GM21529 (cell line): ENCODE data around the gene AGBL3.
A peak's percentile ranks its signal among the peaks of the same experiment; 100 is the strongest.
"Not testable (repeated sequence)": the region's sequence is repeated elsewhere in the genome, so short reads cannot be mapped to it uniquely, and the experiment has no call there.

Source experiments
- ATAC-seq: cut with Tn5 transposase; IDR thresholded peaks from one replicate; pipeline ENCODE4 v1.9.1; 2021; ENCODE audit not compliant: unreplicated experiment

Gene AGBL3

DNA sequence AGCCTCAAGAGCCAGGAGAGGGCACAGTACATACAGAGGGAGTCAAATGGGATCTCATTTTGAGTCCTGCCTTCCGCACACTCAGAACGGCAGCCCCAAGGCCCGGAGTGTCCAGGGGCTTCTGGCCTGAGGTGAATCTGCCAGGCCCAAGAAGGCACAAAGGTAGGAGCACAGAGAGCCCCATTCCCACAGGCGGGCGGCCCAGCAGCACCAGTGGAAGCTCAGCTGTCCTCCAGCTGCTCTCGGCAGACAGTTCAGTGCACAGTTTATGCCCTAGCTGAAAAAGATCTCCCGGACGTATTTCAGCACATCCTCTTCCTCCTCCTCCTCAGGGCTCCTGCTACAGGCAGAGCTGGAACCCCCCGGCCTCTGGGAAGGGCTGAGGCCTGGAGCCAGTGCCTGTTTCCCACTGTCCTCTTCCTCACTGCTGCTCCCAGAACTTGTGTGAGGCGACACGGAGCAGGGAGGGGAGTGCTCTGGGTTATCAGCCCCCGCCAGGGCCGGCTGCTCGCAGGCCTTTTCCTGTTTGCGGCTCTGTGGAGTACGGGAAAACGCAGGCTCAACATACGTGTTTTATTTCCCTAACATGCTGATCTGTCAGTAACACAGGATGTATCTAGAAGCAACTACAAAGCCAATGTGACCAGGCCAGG is 180.2 kb downstream of the AGBL3 start:
- ATAC-seq = no peak

DNA sequence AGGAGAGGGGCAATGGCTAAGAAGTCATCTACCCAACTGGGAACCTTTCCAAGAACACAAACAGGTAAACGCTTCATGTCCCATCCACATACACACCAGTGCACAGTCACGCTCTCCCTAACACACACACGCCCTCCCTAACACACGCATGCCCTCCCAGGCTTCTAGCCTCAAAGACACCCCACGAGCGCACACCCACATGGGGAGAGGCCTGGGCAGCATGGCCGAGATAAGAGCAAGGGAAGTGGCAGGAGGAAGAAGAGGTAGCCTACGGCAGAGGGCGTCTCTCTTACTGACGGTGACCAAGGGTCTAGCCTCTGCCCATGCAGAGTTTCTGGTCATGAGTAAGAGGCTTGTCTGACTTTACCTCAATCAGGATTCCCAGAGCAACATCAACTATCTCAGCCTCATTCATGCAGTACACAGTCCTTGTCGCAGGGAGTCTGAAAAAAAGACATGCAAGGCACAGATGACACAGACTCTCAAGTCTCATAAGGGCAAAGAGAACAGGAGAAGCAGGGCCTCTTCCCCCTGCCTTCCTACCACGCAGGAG is 181.1 kb downstream of the AGBL3 start:
- no peak for ATAC-seq

DNA sequence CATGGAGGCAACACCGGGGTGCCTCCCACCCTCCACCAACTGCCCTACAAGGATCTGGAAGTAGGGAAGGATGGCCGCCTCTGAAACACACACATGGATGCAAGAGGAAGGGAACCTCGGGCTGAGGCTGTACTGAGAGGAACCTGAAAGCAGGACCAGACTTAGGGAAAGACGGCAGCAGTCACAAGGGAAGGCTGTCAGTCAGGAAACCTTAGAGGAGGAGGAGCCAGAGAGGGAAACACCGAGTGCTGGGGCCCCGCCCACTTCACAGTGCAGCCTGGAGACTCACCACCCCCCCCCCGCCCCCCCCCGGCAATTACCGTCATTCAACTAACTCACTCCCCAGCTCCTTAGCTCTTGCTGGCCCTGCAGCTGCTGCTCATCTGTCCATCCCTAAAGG is 181.7 kb downstream of the AGBL3 start:
- no peak for ATAC-seq

DNA sequence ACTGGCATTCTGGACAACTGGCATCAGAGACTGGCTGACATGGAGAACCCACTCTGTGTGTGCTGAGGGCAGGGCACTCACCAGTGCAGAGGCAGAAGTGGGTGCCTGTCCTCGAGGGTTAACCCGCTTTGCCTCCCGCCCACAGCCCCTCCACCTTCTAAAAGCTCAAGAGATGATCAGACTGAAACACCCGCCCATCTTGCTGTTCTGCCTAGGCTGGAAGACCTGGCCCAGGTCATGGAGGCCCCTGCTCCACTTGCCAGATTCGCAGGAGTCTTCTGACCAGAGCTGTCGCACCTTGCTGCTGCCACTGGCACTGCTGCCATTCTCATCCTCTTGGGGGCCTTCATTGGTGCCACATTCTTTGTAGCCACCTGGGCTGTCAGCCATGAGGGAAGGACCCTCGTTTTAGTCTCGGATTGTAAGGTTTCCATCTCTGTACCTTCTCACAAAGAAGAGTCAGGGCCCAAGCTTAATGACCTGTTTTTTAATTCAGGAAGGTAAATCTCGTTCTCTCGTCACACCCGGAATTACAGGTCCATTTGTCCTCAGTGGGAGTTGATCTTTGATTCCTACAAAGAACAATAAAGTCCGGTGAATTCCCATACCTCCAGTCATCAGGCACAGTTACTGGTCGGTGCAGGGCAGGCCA is 182.3 kb downstream of the AGBL3 start:
- no peak for ATAC-seq

DNA sequence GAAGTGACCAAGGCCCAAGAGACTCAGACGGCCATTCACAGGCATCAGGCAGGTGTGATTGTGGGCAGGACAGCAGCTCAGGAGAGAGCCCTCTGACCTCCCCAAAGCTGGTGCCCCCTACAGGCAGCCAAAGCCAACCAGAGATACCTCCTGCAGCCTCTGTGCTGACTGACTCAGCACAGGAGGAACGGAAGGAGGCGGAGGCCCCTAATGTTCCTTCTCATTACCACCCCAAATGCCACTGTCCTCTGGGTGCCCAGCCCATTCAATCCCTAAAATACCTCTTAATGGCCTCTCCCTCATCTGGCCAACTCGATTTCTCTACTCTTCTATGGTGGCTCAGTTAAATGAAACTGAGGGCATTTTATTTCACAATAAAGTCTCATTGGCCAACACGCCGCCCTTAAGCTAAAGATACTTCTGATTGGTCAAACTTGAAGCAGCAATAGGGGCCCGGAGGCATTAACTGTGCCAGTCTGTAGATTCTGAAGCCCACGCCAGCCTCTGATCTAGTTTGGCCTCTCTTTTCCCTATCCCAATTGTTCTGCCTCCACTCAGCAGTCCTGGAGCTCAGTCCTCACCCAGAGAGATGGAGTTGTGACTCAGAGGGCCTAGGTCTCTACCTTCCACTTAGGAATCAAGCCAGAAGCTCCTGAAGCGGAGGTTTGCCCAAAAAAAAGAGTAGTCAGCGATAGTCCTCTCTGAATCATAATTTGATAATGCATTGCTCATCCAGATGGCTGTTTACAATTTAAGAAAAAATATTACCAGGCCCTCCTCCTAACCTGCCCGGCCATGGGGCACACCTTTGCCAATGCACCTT is 183.0 kb downstream of the AGBL3 start:
- ATAC-seq = peak; percentile 47

DNA sequence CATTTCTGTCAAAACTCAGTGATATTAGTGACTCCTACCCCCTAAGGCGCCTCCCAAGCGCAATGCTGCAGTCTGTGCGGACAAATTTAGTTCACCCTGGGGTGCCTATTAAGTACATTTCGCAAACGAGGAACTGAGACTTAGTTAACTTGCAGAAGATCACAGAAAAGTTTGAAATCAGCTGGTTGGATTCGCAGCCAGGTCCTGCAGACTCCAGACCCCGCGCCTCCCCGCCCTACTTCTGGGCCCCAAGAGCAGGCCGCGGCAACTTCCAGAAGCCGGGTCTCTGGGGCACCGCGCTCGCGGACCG is 183.6 kb downstream of the AGBL3 start:
- ATAC-seq = peak; percentile 5

DNA sequence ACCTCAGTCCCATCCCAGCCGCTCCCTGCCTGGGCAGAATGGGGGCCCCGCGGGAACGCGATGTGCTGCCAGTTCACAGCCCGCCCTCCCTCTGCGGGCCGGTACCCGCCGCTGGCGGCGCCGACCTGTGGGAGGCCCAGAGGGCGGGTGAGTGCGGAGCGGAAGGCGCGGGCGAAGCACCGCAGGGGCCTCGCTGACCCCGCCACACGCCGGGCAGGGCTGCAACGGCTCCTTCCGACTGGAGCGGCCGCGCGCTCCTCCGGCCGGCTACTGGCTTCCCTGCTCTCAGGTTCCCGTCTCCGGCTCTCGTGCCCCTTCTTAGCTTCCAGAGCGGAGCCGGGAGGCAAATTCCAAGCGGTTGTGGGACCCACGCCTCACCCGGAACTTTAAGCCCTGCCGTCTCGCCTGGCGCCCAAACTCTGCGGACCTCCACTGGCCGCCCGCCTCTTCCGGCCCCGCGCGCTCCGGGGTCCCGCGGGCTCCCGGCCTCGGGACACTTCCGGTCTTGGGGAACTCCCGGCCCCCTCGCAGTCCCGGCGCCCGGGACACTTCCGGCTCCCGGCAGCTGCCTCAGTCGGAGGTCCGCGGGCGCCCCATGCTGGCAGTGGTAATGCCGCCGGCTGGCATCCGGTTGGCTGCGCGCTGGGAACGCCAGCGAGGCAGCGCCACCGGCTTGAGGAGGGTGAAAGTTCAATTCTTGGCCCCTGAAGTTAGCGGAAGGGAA is 184.1 kb downstream of the AGBL3 start, which contains the start of gene CYREN:
TSS of gene CYREN (minus strand) at position 434 of the 724 bp plus-strand sequence. CDS start 1,785 bp downstream, outside the sequence.
- ATAC-seq = peak; percentile 64

DNA sequence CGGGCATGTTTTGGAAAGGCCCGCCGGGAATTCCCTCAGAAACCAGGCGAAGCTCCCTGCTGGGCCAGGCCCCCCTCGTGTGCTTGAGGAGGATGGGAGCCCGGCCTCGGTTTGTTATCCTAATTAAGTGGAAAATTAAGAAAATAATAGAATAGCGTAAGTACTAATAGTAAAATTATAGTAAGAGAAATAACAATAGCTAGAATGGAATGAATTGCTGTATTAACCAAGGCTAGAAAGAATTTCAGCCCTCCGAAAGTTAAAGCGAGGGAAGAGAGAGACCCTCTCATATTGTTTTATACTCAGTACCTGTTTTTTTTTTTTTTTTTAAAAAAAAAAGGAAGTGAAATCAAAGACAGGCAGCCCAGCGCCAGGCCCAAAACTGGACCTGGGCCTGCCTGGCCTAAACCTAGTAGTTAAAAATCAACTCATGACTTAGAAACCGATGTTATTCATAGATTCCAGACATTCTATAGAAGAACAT is 184.7 kb downstream of the AGBL3 start:
- peak; percentile 39 for ATAC-seq

DNA sequence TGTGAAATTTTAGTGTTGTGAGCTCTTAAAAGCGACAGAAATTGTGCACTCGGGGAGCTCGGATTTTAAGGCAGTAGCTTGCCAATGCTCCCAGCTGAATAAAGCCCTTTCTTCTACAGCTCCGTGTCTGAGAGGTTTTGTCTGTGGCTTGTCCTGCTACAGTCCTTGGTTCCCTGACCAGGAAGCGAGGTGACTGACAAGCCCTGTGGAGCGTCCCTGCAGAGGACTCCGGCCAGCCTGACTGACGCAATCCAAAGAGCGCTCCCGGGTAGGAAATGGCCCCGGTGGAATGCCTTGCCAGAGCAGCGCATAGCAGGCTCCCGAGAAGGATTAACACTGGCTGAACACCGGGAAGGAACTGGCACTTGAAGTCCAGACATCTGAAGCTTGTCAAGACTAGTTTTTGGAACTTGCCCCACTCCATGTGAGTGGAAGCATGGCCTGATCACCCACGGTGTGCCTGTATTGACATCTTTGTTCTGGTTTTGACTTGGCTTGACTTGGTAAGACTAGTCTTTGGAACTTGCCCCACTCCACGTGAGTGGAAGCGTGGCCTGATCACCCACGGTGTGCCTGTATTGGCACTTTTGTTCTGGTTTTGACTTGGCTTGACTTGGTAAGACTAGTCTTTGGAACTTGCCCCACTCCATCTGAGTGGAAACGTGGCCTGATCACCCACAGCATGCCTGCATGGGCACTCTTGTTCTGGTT is 185.4 kb downstream of the AGBL3 start:
- not testable (repeated sequence) for ATAC-seq

DNA sequence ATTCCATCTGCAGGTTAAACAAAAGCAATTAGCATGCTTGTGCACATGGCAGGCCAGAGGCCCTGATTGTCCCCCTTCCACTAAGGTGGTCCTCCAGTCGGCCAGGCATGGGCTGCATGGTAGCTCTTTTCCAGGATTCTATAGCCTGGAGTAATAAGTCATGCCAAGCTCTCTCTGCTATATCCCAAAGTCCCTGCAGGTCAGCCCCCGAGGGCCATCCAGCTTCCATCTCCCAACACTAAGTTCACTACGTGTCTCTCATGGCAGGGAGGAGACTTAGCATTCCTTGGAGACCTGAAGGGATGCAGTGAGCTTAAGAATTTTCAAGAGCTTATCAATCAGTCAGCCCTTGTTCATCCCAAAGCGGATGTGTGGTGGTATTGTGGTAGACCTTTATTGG is 187.6 kb downstream of the AGBL3 start:
- ATAC-seq = not testable (repeated sequence)

DNA sequence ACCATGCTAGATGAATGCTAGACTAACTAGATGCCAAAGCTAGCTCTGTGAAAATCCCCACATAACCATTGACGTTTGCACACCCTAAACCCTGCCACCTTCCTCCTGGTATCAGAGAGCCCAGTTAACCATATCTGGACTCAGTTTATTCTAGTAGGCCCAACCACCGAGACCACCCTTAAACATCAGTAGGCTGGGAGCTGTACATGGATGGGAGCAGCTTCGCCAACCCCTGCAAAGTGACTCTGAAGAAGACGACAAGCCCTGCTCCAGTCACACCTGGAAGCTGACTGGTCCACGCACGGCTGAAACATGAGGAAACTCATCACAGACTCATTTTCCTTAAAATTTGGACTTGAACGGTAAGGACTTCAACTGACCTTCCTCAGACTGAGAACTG is 188.6 kb downstream of the AGBL3 start:
- no peak for ATAC-seq

DNA sequence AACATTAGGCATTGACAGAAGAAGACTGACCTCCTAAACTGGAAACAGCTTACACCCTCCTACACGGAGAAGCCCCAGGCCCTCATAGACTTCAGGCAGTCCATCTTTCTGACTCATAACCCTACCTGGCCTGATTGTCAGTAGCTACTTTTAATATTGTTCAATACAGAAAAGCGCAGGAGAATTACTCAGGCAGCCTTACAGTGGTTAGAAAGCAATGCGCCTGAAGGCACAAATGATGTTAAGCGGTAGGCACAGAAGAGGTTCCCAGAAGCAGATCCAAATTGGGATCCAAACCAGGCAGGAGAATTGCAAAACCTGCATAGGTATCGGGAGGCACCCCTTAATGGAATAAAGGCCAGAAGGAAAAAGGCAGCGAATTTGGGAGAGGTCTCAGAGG is 189.6 kb downstream of the AGBL3 start:
- ATAC-seq = no peak

DNA sequence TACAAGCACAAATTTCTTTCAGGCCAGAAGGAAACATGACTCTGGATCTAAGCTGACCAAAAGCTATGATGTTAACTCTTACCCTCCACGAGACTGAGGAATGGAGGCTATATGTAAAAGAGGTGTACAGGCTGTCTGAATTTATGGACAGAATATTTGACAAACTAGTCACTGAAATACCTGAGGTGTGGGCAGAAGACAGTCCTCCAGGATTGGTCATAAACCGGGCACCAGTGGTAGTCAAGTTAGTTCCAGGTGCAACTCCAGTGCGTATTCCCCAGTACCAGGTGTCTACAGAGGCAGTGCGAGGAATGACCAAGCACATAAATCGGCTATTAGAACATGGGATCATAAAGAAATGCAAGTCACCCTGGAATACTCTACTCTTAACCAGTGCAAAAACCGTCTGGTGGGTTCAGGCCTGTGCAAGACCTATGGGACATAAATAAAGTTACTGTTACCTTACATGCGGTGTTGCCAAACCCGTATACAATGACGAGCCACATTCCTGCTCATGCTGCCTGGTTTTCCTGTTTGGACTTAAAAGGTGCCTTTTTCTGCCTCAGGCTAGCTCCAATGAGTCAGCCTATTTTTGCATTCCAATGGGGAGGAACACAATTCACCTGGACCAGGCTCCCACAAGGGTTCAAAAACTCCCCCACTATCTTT is 190.9 kb downstream of the AGBL3 start:
- ATAC-seq = no peak

DNA sequence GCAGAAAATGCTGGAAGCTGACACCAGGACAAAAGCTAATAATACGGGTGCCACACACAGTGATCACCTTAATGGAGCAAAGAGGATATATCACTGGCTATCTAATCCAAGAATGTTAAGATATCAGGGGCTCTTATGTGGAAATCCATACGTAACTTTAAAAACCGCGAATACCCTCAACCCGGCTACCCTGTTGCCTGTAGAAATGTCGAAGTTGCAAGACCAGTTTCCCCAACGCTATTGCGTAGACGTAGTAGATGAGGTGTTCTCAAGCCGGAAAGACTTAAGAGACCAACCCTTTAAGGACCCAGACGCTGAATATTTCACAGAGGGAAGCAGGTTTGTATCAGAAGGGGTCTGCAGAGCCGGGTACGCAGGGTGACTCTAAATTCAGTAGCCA is 192.1 kb downstream of the AGBL3 start:
- ATAC-seq = no peak

DNA sequence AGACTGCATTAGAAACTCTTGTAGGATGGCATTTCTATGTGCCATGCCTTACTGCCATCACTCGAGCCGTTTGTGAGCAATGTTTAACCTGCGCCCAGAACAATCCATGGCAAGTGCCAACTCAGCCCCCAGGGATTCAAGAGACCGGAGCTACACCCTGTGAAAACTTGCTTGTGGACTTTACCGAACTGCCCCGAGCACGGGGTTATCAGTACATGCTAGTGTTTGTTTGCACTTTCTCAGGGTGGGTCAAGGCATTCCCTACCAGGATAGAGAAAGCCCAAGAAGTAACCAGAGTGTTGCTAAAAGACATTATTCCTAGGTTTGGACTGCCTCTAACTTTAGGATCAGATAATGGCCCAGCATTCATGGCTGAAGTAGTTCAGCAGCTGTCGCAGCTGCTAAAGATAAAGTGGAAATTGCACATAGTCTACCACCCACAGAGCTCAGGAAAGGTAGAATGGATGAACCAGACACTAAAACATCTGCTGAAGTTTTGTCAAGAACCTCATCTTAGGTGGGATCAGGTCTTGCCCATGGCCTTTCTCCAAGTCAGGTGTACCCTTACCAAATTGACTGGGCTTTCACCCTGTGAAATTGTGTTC is 193.1 kb downstream of the AGBL3 start:
- no peak for ATAC-seq

DNA sequence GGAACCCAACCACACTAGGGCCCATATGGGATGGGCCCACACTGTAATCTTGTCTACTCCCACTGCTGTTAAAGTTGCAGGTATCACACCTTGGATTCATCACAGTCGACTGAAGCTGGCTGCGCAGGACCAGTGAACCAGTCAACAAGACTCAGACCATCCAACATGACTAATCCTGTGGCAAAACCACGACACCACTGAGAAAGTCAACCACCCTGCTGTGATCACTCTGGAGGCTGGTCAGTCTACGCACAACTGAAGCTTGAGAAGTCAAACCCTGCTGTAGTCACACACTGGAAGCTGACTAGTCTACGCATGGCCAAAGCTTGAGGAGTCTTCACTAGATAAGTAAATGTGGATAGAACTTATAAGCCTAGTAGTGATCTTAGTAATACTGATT is 193.8 kb downstream of the AGBL3 start:
- no peak for ATAC-seq

DNA sequence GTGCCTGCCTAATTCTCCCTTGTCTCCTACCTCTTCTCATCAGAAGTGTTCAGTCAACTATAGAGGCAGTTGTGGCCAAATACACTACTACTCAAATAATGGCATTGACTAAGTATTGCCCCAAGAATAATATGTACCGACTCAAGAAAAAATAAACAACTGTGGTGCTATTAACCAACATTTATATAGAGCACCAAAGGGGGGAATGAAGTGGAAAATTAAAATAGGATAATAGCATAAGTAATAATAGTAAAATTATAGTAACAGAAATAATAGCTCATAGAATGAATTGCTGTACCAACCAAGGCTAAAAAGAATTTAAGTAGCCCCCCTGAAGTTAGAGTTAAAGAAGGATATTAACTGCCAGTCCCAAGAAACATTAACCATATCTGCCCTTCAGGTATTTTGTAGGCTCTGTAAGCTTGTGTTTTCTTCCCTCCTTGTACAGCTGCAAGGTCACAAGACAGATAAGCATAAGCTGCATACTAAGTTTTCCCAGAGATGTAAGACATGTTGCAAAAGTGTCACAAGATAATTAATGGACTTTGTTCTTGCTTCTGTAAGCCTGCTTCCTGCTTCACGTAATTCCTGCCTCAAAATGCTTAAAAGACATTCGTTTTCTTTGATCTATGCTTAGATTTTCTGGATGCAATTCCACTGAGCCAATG is 195.1 kb downstream of the AGBL3 start:
- no peak for ATAC-seq

DNA sequence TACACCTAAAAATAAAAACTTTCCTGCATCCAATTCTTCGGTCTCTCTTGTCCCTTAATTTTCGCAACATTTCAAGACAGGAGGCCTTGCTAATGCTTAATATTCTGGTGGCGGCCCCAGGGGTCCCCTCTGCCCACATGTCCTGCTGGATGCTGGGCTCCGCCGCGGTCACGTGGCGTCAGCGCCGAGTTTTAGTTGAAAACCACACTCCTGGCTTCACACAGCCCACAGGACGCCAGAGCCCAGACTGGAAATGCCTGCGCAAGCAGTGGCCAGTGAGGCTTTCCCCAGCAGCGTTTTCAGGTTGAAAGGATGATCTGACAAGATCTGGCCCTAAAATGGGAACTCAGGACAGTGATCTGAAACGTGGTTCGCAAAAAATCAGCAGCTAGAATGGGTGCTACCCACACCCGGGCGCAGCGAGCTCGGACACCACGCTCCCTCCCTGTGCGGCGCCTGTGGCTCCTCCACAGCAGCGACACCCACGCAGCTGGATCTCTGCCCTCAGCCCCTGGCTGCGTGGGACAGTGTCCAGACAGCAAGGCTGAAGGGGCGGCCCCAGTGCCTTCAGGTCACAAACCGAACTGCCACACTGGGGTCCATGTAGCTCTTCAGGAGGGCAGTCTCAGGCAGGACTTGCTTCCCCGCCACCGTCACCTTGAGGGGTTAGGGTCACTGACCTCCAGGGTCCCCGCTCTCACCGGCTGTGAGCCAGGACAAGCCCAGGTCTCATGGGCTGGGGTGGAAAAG is 195.8 kb downstream of the AGBL3 start:
- no peak for ATAC-seq
